Mesenchymal stem cell (in vitro differentiated cells and primary cell): ENCODE results near the gene USP7.
A peak's percentile ranks its signal among the peaks of the same experiment; 100 is the strongest.

Source experiments
- DNase-seq: peaks from one replicate; pipeline ENCODE4 v3.0.0-alpha.2; 2013
- H2AFZ ChIP-seq: one replicate; pipeline ENCODE4 v1.6.1; 2013; ENCODE audit warnings: low read depth, mild to moderate bottlenecking, control low read depth, inconsistent platforms, low read length, moderate library complexity
- H2AK5ac ChIP-seq: 2 replicates; pipeline ENCODE4 v1.6.1; 2013; ENCODE audit warnings: low read length, moderate library complexity, mild to moderate bottlenecking, inconsistent platforms; ENCODE audit not compliant: severe bottlenecking
- H2BK120ac ChIP-seq: one replicate; pipeline ENCODE4 v1.6.1; 2013; ENCODE audit warnings: low read depth, mild to moderate bottlenecking, inconsistent platforms, low read length, moderate library complexity
- H2BK12ac ChIP-seq, 2 experiments: one replicate each; pipeline ENCODE4 v1.6.1; 2013; ENCODE audit warnings: inconsistent platforms in 2 of 2, low read length in 2 of 2, mild to moderate bottlenecking in 2 of 2, moderate library complexity in 2 of 2, control low read depth in 1 of 2
- H2BK15ac ChIP-seq: one replicate; pipeline ENCODE4 v1.6.1; 2013; ENCODE audit warnings: mild to moderate bottlenecking, low read depth, inconsistent platforms; ENCODE audit not compliant: poor library complexity, severe bottlenecking
- H2BK5ac ChIP-seq: 2 replicates; pipeline ENCODE4 v1.6.1; 2013; ENCODE audit warnings: low read depth, mild to moderate bottlenecking, low read length, control low read depth, inconsistent platforms; ENCODE audit not compliant: poor library complexity, severe bottlenecking
- H3K14ac ChIP-seq, 2 experiments: one replicate each; pipeline ENCODE4 v1.6.1; 2013; ENCODE audit warnings: inconsistent platforms in 2 of 2, low read length in 2 of 2, control low read depth in 1 of 2, mild to moderate bottlenecking in 1 of 2, moderate library complexity in 1 of 2
- H3K18ac ChIP-seq, 2 experiments: one replicate each; pipeline ENCODE4 v1.6.1; 2013; ENCODE audit warnings: inconsistent platforms in 2 of 2, low read length in 2 of 2, control low read depth in 1 of 2, low read depth in 1 of 2, mild to moderate bottlenecking in 1 of 2
- H3K23ac ChIP-seq, 2 experiments: one replicate each; pipeline ENCODE4 v1.6.1; 2013; ENCODE audit warnings: inconsistent platforms in 2 of 2, low read length in 2 of 2, mild to moderate bottlenecking in 2 of 2, moderate library complexity in 2 of 2, control low read depth in 1 of 2
- H3K27ac ChIP-seq: 2 replicates; pipeline ENCODE4 v1.5.1; 2013; ENCODE audit warnings: mild to moderate bottlenecking, moderate library complexity, low read length, control low read depth, inconsistent platforms; ENCODE audit not compliant: poor library complexity, severe bottlenecking
- H3K27me3 ChIP-seq, 2 experiments: 2 replicates each; pipeline versions ENCODE4 v1.6.1 to v1.7.0; 2013; ENCODE audit warnings: low read length in 2 of 2, mild to moderate bottlenecking in 2 of 2, moderate library complexity in 2 of 2, control low read depth in 1 of 2, inconsistent platforms in 1 of 2; ENCODE audit not compliant: control insufficient read depth in 1 of 2, insufficient read depth in 1 of 2
- H3K36me3 ChIP-seq, 2 experiments: 2 replicates each; pipeline versions ENCODE4 v1.6.1 to v1.7.0; 2013; ENCODE audit warnings: low read length in 2 of 2, control low read depth in 1 of 2, inconsistent platforms in 1 of 2, low read depth in 1 of 2, mild to moderate bottlenecking in 1 of 2; ENCODE audit not compliant: insufficient read depth in 2 of 2, control insufficient read depth in 1 of 2
- H3K4ac ChIP-seq, 2 experiments: one replicate each; pipeline ENCODE4 v1.6.1; 2013; ENCODE audit warnings: inconsistent platforms in 2 of 2, low read length in 2 of 2, mild to moderate bottlenecking in 2 of 2, moderate library complexity in 2 of 2, control low read depth in 1 of 2, low read depth in 1 of 2
- H3K4me1 ChIP-seq: 2 replicates; pipeline ENCODE4 v1.6.1; 2013; ENCODE audit warnings: low read depth, low read length, control low read depth; ENCODE audit not compliant: control insufficient read depth, insufficient read depth
- H3K4me2 ChIP-seq: 2 replicates; pipeline ENCODE4 v1.6.1; 2013; ENCODE audit warnings: low read length, mild to moderate bottlenecking, inconsistent platforms; ENCODE audit not compliant: poor library complexity, severe bottlenecking
- H3K4me3 ChIP-seq, 2 experiments: 2 replicates each; pipeline versions ENCODE4 v1.5.1 to v1.7.0; 2013; ENCODE audit warnings: low read length in 2 of 2, mild to moderate bottlenecking in 2 of 2, control low read depth in 1 of 2, low read depth in 1 of 2; ENCODE audit not compliant: insufficient read depth in 1 of 2
- H3K79me1 ChIP-seq: replicated peaks from 2 replicates; pipeline ENCODE4 v1.6.1; 2013; ENCODE audit warnings: mild to moderate bottlenecking, control low read depth, low read length, inconsistent platforms; ENCODE audit not compliant: poor library complexity, severe bottlenecking
- H3K9ac ChIP-seq: 2 replicates; pipeline ENCODE4 v1.7.0; 2013; ENCODE audit warnings: mild to moderate bottlenecking, low read length, moderate library complexity
- H3K9me3 ChIP-seq: 2 replicates; pipeline ENCODE4 v1.7.0; 2013; ENCODE audit warnings: mild to moderate bottlenecking, low read length; ENCODE audit not compliant: control insufficient read depth
- H4K8ac ChIP-seq: one replicate; pipeline ENCODE4 v1.6.1; 2013; ENCODE audit warnings: inconsistent platforms, mild to moderate bottlenecking, low read length, moderate library complexity
- H4K91ac ChIP-seq: one replicate; pipeline ENCODE4 v1.6.1; 2013; ENCODE audit warnings: mild to moderate bottlenecking, low read length, inconsistent platforms
- WGBS: methylation state at CpG from one replicate; pipeline ENCODE4 v1.1.7; 2013; ENCODE audit warnings: mixed read lengths; 5-methylcytosine and 5-hydroxymethylcytosine counted together

Gene USP7

GRCh38 chr16:8945626-8946296 is 17.9 kb downstream of the USP7 start:
- Histone ChIP-seq H3K4me2 (no peak overlapping the region), H2BK5ac (no peak overlapping the region), H2BK120ac (no peak overlapping the region), H2AFZ (no peak overlapping the region), H4K8ac (no peak overlapping the region), H3K79me1 (no peaks in the 10 kb centered on the region), H3K27me3 (no peaks in the 10 kb centered on the region), H2BK15ac (no peak overlapping the region), H3K18ac (no peak overlapping the region), H3K36me3 (no peaks in the 10 kb centered on the region), H3K4me1 (peaks cover 27% of the 10 kb centered on the region), H3K4ac (no peak overlapping the region), H3K9ac (no peak overlapping the region), H2AK5ac (no peak overlapping the region), H3K23ac (no peak overlapping the region), H3K4me3 (no peak overlapping the region), H3K14ac (no peak overlapping the region), H2BK12ac (no peak overlapping the region), H3K27ac (no peak overlapping the region), H4K91ac (no peak overlapping the region), H3K9me3 (no peaks in the 10 kb centered on the region)
- DNase-seq, result no peak
- WGBS, result 92% methylated on average over 3 of the region's 3 CpGs

- Histone ChIP-seq H3K18ac (no peak overlapping the region), H2AK5ac (no peak overlapping the region), H3K4me3 (no peak overlapping the region), H2AFZ (no peak overlapping the region), H3K79me1 (no peaks in the 10 kb centered on the region), H4K91ac (no peak overlapping the region), H3K4me1 (peaks cover 20% of the 10 kb centered on the region), H3K27me3 (no peaks in the 10 kb centered on the region), H4K8ac (no peak overlapping the region), H2BK15ac (no peak overlapping the region), H3K14ac (no peak overlapping the region), H3K27ac (no peak overlapping the region), H3K9ac (no peak overlapping the region), H3K9me3 (no peaks in the 10 kb centered on the region), H2BK120ac (no peak overlapping the region), H3K4me2 (no peak overlapping the region), H3K4ac (no peak overlapping the region), H3K36me3 (no peaks in the 10 kb centered on the region), H2BK5ac (no peak overlapping the region), H2BK12ac (no peak overlapping the region), H3K23ac (no peak overlapping the region)
- DNase-seq, result no peak
- WGBS, result 100% methylated on average over 3 of the region's 5 CpGs
These were observed 19.5 kb downstream of the USP7 start for GRCh38 chr16:8943966-8944759.

- no peak overlapping the region for H2AK5ac ChIP-seq
- H3K4me1 ChIP-seq, result peaks cover 18% of the 10 kb centered on the region
- H3K4me3 ChIP-seq, result no peak overlapping the region
- H4K91ac ChIP-seq, result no peak overlapping the region
- H2BK120ac ChIP-seq, result no peak overlapping the region
- H3K4me2 ChIP-seq, result no peak overlapping the region
- H2BK5ac ChIP-seq, result no peak overlapping the region
- H3K79me1 ChIP-seq, result no peaks in the 10 kb centered on the region
- no peaks in the 10 kb centered on the region for H3K36me3 ChIP-seq
- H2BK15ac ChIP-seq, result no peak overlapping the region
- no peaks in the 10 kb centered on the region for H3K27me3 ChIP-seq
- no peak overlapping the region for H3K23ac ChIP-seq
- WGBS, result 78% methylated on average over 13 of the region's 14 CpGs
- H3K27ac ChIP-seq, result no peak overlapping the region
- no peak overlapping the region for H4K8ac ChIP-seq
- no peak overlapping the region for H2AFZ ChIP-seq
- DNase-seq, result no peak
- H3K4ac ChIP-seq, result no peak overlapping the region
- H3K14ac ChIP-seq, result peak overlapping the region in 1 of 2 experiments; percentile 11
- H2BK12ac ChIP-seq, result no peak overlapping the region
- H3K9me3 ChIP-seq, result no peaks in the 10 kb centered on the region
- no peak overlapping the region for H3K9ac ChIP-seq
- H3K18ac ChIP-seq, result no peak overlapping the region
These were observed 20.5 kb downstream of the USP7 start for GRCh38 chr16:8943001-8943763.
